ENCODE data around the gene RNF144A. TPM values are rescaled to one million over a fixed set of nuclear protein-coding genes. Genes with fewer than 3 reads are reported as not detected.
"Not testable (repeated sequence)": the region's sequence is repeated elsewhere in the genome, so short reads cannot be mapped to it uniquely, and the experiment has no call there.

RNF144A gene
- total RNA-seq, 1 experiment from 2014 or later = 13.0 TPM

- H3K27me3 ChIP-seq (ENCODE audit: insufficient read depth, low read length) = peaks cover 5% of the 10 kb centered on the region; the same call in 1 of the 2 replicates
- ChIA-PET CTCF (interaction anchor here (0.7 to 3.0 kb wide), 11 partner anchors 9 to 186 kb away, joined by 3 to 22 read pairs (median 4); partner anchors contain the start of genes CMPK2 and RSAD2), RAD21 (ENCODE audit: low non-redundant PET in 1 of 2, low total read pairs in 2 of 2, uncharacterized antibody in 2 of 2, unreplicated experiment in 2 of 2) (interaction anchor here in 1 of 2 experiments (0.6 kb wide), 2 partner anchors 132 to 186 kb away, joined by 3 read pairs; no protein-coding TSS in a partner anchor), POLR2A (no interaction called here)
- DNase-seq (ENCODE audit: low read depth, low spot score) (peak; percentile 26), ATAC-seq (0 out of 2 replicates have a peak, but pooled peaks have one; percentile 53)
- no peak overlapping the region for H3K9ac ChIP-seq (ENCODE audit: low read length)
- H3K4me3 ChIP-seq (replicated peaks in 1 of 2; ENCODE audit: low read depth in 1 of 2, low read length in 2 of 2) = no peak overlapping the region
- H2AFZ ChIP-seq (ENCODE audit: low read depth, low read length, poor library complexity, severe bottlenecking) = peak overlapping the region; percentile 38
- H3K4me1 ChIP-seq (ENCODE audit: control insufficient read depth in 1 of 2, insufficient read depth in 2 of 2, low read length in 2 of 2) = no peaks in the 10 kb centered on the region
- H3K9me2 ChIP-seq (ENCODE audit: insufficient read depth) = no peaks in the 10 kb centered on the region
- no peaks in the 10 kb centered on the region for H3K79me2 ChIP-seq (ENCODE audit: insufficient read depth, low read length)
- H3K27ac ChIP-seq (ENCODE audit: low read depth, low read length) = no peak overlapping the region
- no peaks in the 10 kb centered on the region for H3K9me3 ChIP-seq (ENCODE audit: control insufficient read depth in 1 of 2, insufficient read depth in 1 of 2, low read depth in 1 of 2, low read length in 2 of 2)
- H3K4me2 ChIP-seq (ENCODE audit: low read length) = no peak overlapping the region
- H3K36me3 ChIP-seq (ENCODE audit: control insufficient read depth in 1 of 2, insufficient read depth in 2 of 2, low read length in 2 of 2) = no peaks in the 10 kb centered on the region
- BruUV-seq (replicated peaks) = no TSS peak
- intact Hi-C loops (cut with micrococcal nuclease) = loop anchor here (1.0 kb wide), 2 partner anchors 147 to 187 kb away; no protein-coding TSS in a partner anchor
- TF ChIP-seq SIN3A (IDR thresholded peaks at IDR 0.05; ENCODE audit: low read depth) (no peak), CTCF (IDR thresholded peaks at IDR 0.05 in 2 of 3, conservative IDR thresholded peaks at IDR 0.05 in 1 of 3; ENCODE audit: borderline replicate concordance in 1 of 3, insufficient read depth in 1 of 3, low read depth in 2 of 3, low read length in 2 of 3) (peak; percentile 47 to 80 (median 59); a peak in 5 of 6 replicates), RAD21 (IDR thresholded peaks at IDR 0.05; ENCODE audit: low read depth) (peak; percentile 81)
- H4K20me1 ChIP-seq (ENCODE audit: insufficient read depth) = no peaks in the 10 kb centered on the region
Observed at GRCh38 chr2:6896930-6897759, 20.1 kb upstream of the RNF144A start.

- H2AFZ ChIP-seq (ENCODE audit: low read depth, low read length, poor library complexity, severe bottlenecking); ATAC-seq; H3K9me2 ChIP-seq (ENCODE audit: insufficient read depth); H3K9ac ChIP-seq (ENCODE audit: low read length); BruUV-seq (replicated peaks); H3K4me1 ChIP-seq (ENCODE audit: control insufficient read depth in 1 of 2, insufficient read depth in 2 of 2, low read length in 2 of 2); H3K27me3 ChIP-seq (ENCODE audit: insufficient read depth, low read length); CTCF ChIA-PET; H3K36me3 ChIP-seq (ENCODE audit: control insufficient read depth in 1 of 2, insufficient read depth in 2 of 2, low read length in 2 of 2); POLR2A ChIA-PET; H3K4me3 ChIP-seq (replicated peaks in 1 of 2; ENCODE audit: low read depth in 1 of 2, low read length in 2 of 2); H4K20me1 ChIP-seq (ENCODE audit: insufficient read depth); intact Hi-C loops (cut with micrococcal nuclease); H3K27ac ChIP-seq (ENCODE audit: low read depth, low read length); RAD21 ChIA-PET (ENCODE audit: low non-redundant PET in 1 of 2, low total read pairs in 2 of 2, uncharacterized antibody in 2 of 2, unreplicated experiment in 2 of 2); H3K4me2 ChIP-seq (ENCODE audit: low read length); H3K79me2 ChIP-seq (ENCODE audit: insufficient read depth, low read length); H3K9me3 ChIP-seq (ENCODE audit: control insufficient read depth in 1 of 2, insufficient read depth in 1 of 2, low read depth in 1 of 2, low read length in 2 of 2); DNase-seq (ENCODE audit: low read depth, low spot score): not testable (repeated sequence)
Observed at GRCh38 chr2:6902581-6902980, 14.6 kb upstream of the RNF144A start.

All from HCT116 (cell line).